Transverse colon (tissue), 4 donors: ENCODE data around the gene OCA2.

ENCODE experiments used
- CTCF ChIP-seq, 5 experiments: fragments of 200-600 bp in 3 of 5; fragments of 450-650 bp in 2 of 5; sonication (generic) in 3 of 5; IDR thresholded peaks; 1 replicate in 2 of 5; 2 replicates in 3 of 5; pipeline ENCODE4 v1.5.1; 2016 to 2017; ENCODE audit warnings: antibody characterized with exemption in 5 of 5, inconsistent platforms in 3 of 5, mild to moderate bottlenecking in 2 of 5, moderate library complexity in 1 of 5
- EP300 ChIP-seq: sonication (generic); formaldehyde crosslinking; IDR thresholded peaks from one replicate; pipeline ENCODE4 v1.6.1; 2017; ENCODE audit warnings: antibody characterized with exemption, low read depth
- POLR2A ChIP-seq: fragments of 450-650 bp; IDR thresholded peaks from one replicate; pipeline ENCODE4 v1.6.1; 2016; ENCODE audit warnings: antibody characterized with exemption, mild to moderate bottlenecking, moderate library complexity
- POLR2AphosphoS5 ChIP-seq, 3 donors: sonication (generic); formaldehyde crosslinking; IDR thresholded peaks; one replicate each; pipeline ENCODE4 v1.6.1; 2016; ENCODE audit warnings: antibody characterized with exemption in 3 of 3

- TF ChIP-seq CTCF (IDR thresholded peaks at IDR 0.05), result no peak
- no peak for TF ChIP-seq EP300
- no peak for TF ChIP-seq POLR2A
- TF ChIP-seq POLR2AphosphoS5 (IDR thresholded peaks at IDR 0.05), result no peak
Observed at GRCh38 chr15:27884726-27885125, 214.4 kb downstream of the OCA2 start.
